Putamen (tissue), 1 donor: ENCODE measurements around the gene RERE.
"Not testable (repeated sequence)": the region's sequence is repeated elsewhere in the genome, so short reads cannot be mapped to it uniquely, and the experiment has no call there.

Experiments used
- DNase-seq: peaks from one replicate; pipeline ENCODE4 v3.0.0-alpha.2; 2016; ENCODE audit warnings: low spot score

The RERE gene

DNA sequence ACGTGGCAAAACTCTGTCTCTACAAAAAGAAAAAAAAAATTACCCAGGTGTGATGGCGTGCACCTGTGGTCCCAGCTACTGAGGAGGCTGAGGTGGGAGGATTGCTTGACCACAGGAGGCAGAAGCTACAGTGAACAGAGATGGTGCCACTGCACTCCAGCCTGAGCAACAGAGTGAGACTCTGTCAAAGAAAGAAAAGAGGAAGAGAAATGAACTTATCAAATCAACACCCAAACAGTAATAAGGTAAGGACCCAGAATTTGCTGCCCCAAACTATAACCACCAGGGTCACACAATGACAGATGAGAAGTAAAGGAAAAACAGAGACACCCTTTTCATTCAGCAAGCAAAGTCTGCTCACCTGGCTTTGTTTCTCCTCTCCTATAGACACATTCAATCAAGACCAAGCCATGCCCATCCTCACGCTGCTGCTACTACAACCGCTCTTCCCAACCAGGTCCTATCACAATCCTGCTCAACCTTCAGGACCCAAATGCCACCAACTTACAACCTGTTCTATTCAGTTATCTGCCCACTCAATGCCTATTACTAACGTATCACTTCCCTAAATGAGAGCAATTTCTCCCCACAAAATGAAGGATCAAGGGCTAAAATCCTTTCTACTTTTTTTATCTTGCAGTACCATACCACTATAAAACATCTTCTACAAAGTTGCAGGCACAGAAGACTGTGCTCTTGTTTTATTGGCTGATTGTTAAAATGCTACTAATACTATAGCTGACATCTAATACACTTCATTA lies 183.5 kb downstream of the RERE start:
- DNase-seq = no peak

DNA sequence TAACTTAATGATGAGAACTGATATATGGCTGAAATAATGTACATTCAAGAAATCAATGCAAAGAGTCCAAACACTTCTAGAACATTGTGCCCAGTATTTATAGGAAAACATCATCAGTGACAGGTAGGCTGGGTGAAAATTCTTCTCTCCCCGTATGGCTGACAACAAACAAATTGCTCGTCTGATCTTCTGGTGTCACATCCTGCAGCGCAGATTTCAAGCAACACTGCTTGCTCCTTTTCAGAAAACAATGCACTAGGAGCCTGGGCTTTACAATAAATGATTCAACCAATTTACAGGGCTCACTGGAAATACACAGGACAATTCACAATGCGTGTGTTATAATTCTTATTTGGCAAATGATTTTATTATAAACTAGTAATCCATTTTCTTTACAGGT lies 185.3 kb downstream of the RERE start:
- DNase-seq = peak; percentile 31

DNA sequence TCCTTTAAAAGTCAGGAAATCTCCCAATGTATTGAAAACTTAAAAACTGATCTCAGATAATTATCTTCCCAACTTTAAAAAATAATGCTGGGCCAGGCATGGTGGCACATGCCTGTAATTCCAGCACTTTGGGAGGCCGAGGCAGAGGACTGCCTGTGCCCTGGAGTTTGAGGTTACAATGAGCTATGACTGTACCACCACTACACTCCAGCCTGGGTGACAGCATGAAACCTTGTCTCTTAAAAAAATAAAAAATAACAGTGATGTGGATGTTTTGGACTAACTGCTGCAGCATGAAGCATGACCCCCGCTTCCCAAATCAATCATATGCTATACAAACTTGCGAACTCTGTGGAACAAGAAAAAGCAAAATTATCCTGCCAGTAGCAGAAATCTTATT lies 186.3 kb downstream of the RERE start:
- no peak for DNase-seq

- DNase-seq = peak; percentile 60
These were observed 188.0 kb downstream of the RERE start for GRCh38 chr1:8629241-8630091.

DNA sequence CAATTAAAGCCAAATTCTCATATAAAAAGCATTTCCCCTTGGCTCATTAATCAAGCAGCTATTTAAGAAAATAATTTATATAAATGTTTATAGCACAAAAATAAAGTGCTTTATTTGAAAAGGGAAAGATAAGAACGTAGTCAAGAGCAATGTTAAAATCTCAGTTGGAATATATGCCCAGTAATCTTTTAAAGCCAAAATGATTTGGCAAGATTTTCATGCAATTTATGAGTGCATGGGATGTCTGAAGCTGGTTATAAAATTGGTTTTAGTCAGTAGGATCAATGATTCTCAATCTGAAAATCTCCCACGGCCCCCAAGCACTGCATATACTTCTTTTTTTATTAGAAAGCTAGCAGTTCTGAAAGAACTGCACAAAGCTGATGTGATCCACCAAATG lies 188.8 kb downstream of the RERE start:
- DNase-seq = no peak

DNA sequence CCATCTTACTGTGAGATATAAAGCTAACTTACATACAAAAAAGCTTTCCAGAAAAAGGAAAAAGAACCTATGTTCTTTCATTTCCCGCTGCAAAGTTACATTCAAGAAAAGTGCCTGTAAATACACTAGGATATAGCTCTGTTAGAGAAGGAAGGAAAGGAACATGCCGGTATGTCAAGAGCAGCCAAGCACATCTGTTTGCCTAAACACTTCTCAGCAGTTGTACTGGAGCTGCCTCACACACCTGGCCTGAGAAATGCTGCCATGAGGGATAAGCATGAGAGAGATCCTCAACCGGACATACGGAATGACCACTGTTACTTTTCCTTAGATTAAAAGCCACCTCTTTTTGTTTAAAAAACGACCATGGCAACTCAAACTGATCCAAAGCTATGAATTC lies 189.7 kb downstream of the RERE start:
- DNase-seq = no peak

DNA sequence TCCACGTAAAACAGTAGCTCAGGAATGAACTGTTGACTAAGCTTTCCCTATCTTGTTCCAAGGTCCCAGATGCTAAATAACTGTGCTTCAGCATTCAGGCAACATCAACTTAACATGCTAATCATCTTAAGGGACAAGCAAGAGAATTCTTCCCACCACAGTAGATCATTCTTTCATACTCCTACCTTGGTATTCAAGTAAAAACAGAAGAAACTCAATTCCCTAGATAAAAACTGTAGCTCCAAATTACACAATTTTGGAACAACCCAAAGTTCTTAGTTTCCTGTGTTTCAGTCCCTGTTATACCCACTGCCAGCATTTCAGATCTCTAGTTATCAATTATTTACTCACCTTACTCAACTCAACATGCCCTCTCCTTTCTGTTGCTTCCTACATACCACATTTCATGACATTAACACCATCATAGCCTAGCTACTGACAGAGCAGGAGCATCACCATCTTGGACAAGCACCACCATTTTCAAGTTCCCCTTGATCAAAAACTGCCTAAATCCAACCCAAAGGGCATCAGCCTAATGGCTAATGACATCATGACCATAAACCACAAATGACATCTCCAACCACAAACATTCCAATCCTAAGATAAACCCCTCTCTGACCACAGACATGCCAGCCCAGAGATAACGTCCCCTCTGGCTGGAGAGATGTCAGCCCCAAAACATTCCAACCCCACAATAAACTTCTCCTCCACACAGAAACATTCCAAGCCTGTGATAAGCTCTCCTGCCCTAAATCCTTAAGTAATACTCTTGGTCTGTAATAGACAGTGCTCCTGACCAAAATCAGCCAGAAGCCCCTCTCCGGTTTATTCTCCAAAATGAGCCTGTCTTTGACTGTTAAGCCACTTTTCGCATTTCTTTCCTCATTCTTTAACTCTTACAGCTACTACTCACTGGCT lies 191.2 kb downstream of the RERE start:
- DNase-seq = no peak

DNA sequence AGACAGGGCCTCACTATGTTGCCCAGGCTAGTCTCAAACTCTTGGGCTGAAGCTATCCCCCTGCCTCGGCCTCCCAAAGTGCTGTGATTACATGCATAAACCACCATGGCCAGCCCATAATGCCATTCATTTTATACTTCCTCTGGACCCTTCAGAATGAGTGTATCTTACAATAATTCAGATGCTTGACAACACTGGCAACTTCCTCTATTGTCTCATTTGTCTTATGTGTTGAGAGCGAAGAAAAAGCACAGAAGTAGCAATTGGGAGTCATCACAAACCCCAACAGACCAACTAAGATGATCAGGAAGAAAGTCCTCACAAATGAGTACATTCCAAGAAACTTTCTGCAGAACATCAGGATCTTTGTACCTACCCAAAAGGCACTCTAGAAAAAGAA lies 191.9 kb downstream of the RERE start:
- DNase-seq = no peak

DNA sequence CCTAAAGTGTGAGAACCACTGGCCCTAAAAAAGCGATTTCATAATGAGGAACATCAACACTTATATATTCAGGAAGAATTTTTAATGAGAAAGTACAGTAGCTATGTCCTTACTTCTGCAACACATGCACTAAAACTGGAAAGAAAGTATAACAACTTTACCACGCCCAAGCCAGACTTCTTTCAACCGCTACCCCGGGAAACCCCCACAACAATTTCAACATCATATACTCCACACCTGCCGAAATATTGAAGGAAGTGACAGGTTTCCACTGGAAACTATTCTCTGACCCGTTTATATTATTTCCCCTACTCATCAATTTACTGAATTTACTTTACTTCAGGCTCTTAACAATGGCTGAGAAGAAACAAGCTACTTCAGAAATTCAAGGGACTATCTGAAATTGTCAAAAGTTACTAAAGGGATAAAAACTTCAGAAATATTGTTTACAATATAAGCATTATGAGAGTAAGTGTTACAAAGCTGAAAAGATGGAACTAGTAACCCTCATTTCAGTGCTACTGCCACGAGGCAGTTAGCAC lies 193.7 kb downstream of the RERE start:
- not testable (repeated sequence) for DNase-seq

- not testable (repeated sequence) for DNase-seq
These were observed 195.6 kb downstream of the RERE start for GRCh38 chr1:8621785-8622348.

DNA sequence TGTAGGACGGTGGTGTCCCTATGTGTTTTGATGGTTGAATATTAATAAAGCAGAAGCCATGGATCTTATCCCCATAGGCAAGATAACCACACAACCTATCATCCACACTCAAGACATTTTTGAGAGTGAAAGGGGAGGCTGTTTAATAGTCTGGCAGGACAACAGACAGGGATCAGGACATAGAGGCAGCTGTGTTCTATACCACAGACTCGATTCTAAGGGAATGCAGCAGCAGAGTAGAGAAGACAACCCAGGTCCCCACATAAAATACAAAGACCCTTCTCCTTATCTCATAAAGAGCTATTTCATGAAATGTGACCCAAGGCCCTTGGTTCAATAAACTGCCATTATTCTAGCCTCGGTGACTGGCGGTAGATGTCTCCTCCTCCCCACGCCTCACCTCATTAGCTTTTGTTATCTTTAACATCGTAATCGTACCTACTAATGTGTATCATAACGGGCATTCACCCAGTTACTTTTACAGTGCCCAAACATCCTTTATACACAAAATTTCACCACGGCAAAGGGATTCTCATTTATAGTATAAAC lies 196.3 kb downstream of the RERE start:
- not testable (repeated sequence) for DNase-seq

DNA sequence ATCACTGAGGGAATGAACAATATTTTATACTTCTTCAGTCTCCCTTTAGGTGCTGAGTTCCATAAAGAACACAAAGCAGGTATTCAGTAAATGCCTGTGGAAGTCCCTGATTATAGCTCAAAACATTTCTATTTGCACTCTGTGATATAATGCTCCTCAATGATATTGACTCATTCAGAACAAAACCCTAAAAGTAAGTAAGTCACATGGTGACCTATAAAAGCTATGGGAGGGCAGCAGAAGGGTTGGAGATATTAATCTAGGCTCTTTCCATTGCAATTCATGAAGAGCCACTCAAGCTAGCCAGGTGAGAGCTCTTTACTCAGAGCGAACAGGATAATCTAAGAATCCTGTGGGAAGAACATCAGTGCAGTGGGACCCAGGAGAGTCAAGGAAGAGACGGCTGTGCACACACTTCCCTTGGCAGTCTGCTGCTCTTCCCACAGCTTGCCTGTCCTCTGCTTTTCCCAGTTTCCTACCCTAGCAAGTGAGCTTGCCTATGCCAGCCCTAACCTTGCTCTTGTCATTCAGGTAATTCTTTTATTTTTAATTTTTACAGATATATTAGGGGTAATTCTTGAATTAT lies 197.4 kb downstream of the RERE start:
- DNase-seq = not testable (repeated sequence)

DNA sequence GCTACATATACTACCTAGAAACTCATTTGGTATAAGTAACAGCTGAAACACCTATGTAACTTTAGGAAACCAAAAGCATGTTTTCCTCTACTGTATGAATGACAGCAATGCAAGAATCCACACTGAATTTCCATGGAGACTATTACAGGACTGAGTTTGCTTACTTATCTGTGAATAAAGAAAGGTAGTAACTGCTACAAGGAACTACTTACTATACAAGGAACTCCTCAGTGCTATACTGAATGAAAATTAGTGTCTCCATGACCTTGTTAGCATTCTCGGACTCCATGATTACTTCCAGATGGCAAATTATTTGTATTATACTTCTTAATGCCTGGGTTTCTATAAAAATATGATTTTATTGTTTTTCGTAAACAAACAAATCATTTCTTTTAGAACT lies 198.0 kb downstream of the RERE start:
- not testable (repeated sequence) for DNase-seq

- DNase-seq = not testable (repeated sequence)
These were observed 200.6 kb downstream of the RERE start for GRCh38 chr1:8616791-8617190.

GRCh38 chr1:8611634-8612515 lies 205.6 kb downstream of the RERE start:
- not testable (repeated sequence) for DNase-seq

DNA sequence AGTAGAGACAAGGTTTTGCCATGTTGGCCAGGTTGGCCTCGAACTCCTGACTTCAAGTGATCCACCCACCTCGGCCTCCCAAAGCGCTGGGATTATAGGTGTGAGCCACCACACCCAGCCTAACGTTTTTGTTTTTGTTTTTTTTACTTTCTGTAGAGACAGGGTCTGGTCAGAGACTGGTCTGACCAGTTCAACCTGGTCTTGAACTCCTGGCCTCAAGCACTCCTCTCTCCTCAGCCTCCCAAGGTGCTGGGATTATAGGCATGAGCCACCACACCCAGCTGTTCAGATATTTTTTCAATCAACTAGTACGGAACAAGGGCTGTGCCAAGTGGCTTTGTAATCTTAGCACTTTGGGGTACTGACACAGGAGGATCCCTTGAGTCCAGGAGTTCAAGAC lies 209.5 kb downstream of the RERE start:
- no peak for DNase-seq

- no peak for DNase-seq
These were observed 213.1 kb downstream of the RERE start for GRCh38 chr1:8604041-8604945.

- DNase-seq = no peak
These were observed 214.2 kb downstream of the RERE start for GRCh38 chr1:8603220-8603616.
